ENCODE data around the gene PRKAR1A. TPM values are rescaled to one million over a fixed set of nuclear protein-coding genes. Genes with fewer than 3 reads are reported as not detected.

Gene PRKAR1A
- total RNA-seq, 3 donors from 2014 or later = 331 to 432 (median 409) TPM

DNA sequence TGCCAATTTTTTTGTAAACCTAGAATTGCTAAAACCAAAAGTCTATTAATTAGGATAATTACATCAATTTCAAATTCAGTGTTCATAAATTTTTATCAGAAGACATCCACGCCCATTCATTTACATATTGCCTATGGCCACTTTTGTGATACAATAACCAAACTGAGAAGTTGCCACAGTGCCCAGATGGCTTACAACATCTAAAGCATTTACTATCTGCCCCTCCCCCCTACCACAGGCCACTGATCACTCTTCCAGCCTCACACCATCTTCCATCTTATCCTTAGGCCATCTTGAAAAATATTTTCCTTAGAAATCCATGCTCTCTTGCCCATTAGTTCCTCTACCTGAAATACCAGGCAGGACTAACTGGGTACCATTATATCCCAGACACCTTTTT lies 6.3 kb upstream of the PRKAR1A start:
- Histone ChIP-seq H3K27me3 (no peaks in the 10 kb centered on the region), H3K9me3 (no peaks in the 10 kb centered on the region), H3K4me3 (no peak overlapping the region), H3K36me3 (no peaks in the 10 kb centered on the region), H3K4me1 (no peaks in the 10 kb centered on the region), H3K27ac (no peak overlapping the region)
- intact Hi-C loops (cut with DNase I; ENCODE audit: low total_unique reads) = no loop called here
- TF ChIP-seq POLR2AphosphoS5 (IDR thresholded peaks at IDR 0.05) (no peak), POLR2A (IDR thresholded peaks at IDR 0.05) (no peak)
- TF ChIP-seq, protein P1, sequence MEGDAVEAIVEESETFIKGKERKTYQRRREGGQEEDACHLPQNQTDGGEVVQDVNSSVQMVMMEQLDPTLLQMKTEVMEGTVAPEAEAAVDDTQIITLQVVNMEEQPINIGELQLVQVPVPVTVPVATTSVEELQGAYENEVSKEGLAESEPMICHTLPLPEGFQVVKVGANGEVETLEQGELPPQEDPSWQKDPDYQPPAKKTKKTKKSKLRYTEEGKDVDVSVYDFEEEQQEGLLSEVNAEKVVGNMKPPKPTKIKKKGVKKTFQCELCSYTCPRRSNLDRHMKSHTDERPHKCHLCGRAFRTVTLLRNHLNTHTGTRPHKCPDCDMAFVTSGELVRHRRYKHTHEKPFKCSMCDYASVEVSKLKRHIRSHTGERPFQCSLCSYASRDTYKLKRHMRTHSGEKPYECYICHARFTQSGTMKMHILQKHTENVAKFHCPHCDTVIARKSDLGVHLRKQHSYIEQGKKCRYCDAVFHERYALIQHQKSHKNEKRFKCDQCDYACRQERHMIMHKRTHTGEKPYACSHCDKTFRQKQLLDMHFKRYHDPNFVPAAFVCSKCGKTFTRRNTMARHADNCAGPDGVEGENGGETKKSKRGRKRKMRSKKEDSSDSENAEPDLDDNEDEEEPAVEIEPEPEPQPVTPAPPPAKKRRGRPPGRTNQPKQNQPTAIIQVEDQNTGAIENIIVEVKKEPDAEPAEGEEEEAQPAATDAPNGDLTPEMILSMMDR (IDR thresholded peaks at IDR 0.05) = no peak
- DNase-seq (ENCODE audit: low spot score in 2 of 2) = no peak

DNA sequence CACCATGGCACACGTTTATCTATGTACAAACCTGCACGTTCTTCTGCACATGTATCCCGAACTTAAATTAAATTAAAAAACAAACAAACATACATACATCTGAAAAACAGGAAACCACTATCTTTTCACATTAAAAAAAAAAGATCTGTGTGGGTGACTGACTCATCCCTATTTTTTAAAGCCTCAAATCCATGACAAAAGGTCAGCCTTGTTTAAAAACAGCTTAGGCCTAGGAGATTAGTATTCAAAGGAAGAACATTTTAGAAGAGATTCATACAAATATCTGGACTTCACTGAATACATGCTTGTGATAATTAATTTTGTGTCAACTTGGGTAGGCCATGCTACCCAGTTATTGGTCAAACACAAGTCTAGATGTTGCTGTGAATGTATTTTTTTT lies 4.7 kb upstream of the PRKAR1A start:
- DNase-seq (ENCODE audit: low spot score in 2 of 2) = no peak
- TF ChIP-seq POLR2AphosphoS5 (IDR thresholded peaks at IDR 0.05) (no peak), POLR2A (IDR thresholded peaks at IDR 0.05) (no peak)
- TF ChIP-seq, protein P1 (IDR thresholded peaks at IDR 0.05) = no peak
- H3K4me3 ChIP-seq = no peak overlapping the region
- no peaks in the 10 kb centered on the region for H3K9me3 ChIP-seq
- H3K27me3 ChIP-seq = no peaks in the 10 kb centered on the region
- H3K4me1 ChIP-seq = no peaks in the 10 kb centered on the region
- no peaks in the 10 kb centered on the region for H3K36me3 ChIP-seq
- H3K27ac ChIP-seq = peak overlapping the region in 1 of 2 donors; percentile 62
- intact Hi-C loops (cut with DNase I; ENCODE audit: low total_unique reads) = no loop called here

DNA sequence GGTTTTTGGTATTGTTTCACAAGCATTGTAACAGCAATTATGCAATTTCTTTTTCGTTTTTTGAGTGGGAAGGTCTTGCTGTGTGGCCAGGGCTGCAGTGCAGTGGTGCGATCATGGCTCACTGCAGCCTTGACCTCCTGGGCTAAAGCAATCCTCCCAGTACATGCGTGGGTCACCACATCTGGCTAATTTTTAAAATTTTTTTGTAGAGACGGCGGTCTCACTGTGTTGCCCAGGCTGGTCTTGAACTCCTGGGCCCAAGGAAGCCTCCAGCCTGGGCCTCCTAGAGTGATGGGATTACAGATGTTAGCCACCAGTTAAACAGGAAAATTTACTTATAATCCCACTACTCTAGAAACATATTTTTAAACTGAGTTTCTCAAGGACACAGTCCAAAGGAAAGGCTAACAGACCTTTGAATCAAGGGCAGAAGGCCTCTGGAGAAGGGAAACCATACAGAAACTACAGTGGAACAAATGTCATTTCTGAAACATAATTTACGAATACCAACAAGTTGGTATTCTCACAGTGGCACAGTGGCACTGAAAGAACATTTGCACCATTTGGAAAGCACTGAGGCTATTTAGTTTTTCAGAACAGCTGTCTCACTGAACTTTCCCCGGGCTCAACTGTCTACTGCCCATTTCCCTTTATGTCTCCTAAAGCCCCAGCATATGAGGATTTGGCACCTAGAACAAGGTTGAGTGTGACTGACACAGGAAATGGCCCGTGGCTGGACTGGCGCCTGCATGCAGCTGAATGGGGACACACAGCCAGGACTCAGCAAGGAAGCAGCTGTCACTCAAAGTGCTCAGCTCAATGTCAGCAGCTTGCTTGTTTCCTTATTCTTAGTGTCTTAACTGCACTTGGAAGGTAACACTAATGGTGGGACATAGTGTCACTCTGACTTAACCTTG lies 2.8 kb upstream of the PRKAR1A start:
- no peak for DNase-seq (ENCODE audit: low spot score in 2 of 2)
- Histone ChIP-seq H3K27ac (peak overlapping the region; percentile 73 to 99), H3K27me3 (no peaks in the 10 kb centered on the region), H3K36me3 (no peaks in the 10 kb centered on the region), H3K4me3 (no peak overlapping the region), H3K9me3 (no peaks in the 10 kb centered on the region), H3K4me1 (peaks cover 0 to 4% of the 10 kb centered on the region in 2 donors)
- intact Hi-C loops (cut with DNase I; ENCODE audit: low total_unique reads) = no loop called here
- TF ChIP-seq POLR2AphosphoS5 (IDR thresholded peaks at IDR 0.05) = no peak

DNA sequence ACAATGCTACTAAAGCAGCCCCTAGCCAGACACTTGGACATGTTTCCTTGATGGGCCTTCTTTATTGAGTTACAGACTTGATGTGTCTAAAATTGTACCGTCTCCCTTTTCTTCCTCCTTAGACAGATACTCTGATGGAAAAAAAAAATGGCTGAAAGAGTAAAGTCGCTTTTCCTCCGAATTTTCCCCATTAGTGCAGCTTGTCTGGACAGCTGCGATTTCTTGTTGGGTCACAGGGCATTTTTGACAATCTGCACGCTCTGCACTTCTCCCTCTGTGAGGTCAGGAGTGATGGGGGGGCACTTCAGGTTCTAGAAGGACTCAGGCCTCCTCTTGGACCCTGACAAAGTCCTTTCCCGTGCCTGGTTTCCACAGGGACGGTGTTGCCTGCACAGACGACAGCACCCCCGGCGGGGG lies 968 bp upstream of the PRKAR1A start:
- Histone ChIP-seq H3K27me3 (no peaks in the 10 kb centered on the region), H3K36me3 (peaks cover 5% of the 10 kb centered on the region), H3K4me1 (peaks cover 0 to 8% of the 10 kb centered on the region in 2 donors), H3K9me3 (no peaks in the 10 kb centered on the region), H3K4me3 (peak overlapping the region; percentile 73 to 98 (median 84)), H3K27ac (peak overlapping the region; percentile 99)
- intact Hi-C loops (cut with DNase I; ENCODE audit: low total_unique reads) = no loop called here
- DNase-seq (ENCODE audit: low spot score in 2 of 2) = peak in 1 of 2 donors; percentile 59
- TF ChIP-seq POLR2A (IDR thresholded peaks at IDR 0.05) (no peak), POLR2AphosphoS5 (IDR thresholded peaks at IDR 0.05) (no peak)
- TF ChIP-seq, protein P1 (IDR thresholded peaks at IDR 0.05) = peak in 2 of 3 donors; percentile 7 to 9

DNA sequence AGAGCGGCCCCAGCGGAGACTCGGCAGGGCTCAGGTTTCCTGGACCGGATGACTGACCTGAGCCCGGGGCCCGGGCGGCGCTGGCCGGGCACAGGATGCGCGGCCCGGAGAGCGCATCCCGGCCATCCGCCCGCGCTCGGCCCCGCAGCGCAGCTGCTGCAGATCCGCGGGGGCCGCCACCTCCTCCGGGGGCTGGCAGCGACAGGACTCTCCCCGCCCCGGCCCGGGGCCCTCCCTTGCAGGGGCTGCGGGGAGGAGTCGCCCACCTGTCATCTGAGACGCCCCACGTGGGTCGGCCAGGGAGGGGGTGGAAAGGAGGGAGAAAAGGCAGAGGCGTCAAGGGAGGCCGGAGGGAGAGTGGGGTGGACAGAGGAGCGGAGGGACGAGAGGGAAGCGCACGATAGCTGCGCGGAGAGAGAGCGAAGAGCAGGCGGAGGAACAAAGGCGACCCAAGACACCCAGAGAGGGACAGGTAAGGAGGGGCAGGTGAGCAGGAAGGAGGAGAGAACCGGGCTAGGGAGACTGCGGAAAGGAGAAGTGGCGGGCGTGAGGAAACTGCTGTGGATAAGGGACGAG lies 471 bp upstream of the PRKAR1A start:
- intact Hi-C loops (cut with DNase I; ENCODE audit: low total_unique reads) = loop anchor here (2.0 kb wide), 1 partner anchor 51 kb away; no protein-coding TSS in a partner anchor
- TF ChIP-seq, protein P1 (IDR thresholded peaks at IDR 0.05) = peak in 1 of 3 donors; percentile 7
- TF ChIP-seq POLR2AphosphoS5 (IDR thresholded peaks at IDR 0.05) (no peak), POLR2A (IDR thresholded peaks at IDR 0.05) (no peak)
- Histone ChIP-seq H3K36me3 (peaks cover 10% of the 10 kb centered on the region), H3K9me3 (no peaks in the 10 kb centered on the region), H3K4me3 (peak overlapping the region; percentile 73 to 98 (median 84)), H3K27me3 (no peaks in the 10 kb centered on the region), H3K27ac (peak overlapping the region; percentile 99), H3K4me1 (peaks cover 0 to 8% of the 10 kb centered on the region in 2 donors)
- peak; percentile 75 to 77 for DNase-seq (ENCODE audit: low spot score in 2 of 2)

Data from breast epithelium (tissue), 4 donors.